LHCN-M2 (cell line): Measurements from ENCODE around the gene RBMS3. TPM values are rescaled to one million over a fixed set of nuclear protein-coding genes. Genes with fewer than 3 reads are reported as not detected.
A peak's percentile ranks its signal among the peaks of the same experiment; 100 is the strongest.
"Not testable (repeated sequence)": the region's sequence is repeated elsewhere in the genome, so short reads cannot be mapped to it uniquely, and the experiment has no call there.

Experiments
- DNase-seq: peaks from one replicate; pipeline ENCODE4 v3.0.0-alpha.2; 2012; ENCODE audit warnings: low read depth
- total RNA-seq: library from RNA; depleted of rRNA; stranded (reverse); fragments of >200 nt; gene quantifications from 2 replicates; pipeline ENCODE4 v1.2.3, GENCODE V29; 2014

Gene RBMS3
- total RNA-seq, 1 experiment from 2014 or later, result 13.8 TPM

GRCh38 chr3:29427266-29428103 is 146.6 kb downstream of the RBMS3 start:
- no peak for DNase-seq

GRCh38 chr3:29429055-29429679 is 148.3 kb downstream of the RBMS3 start:
- DNase-seq, result no peak

GRCh38 chr3:29430558-29430971 is 149.7 kb downstream of the RBMS3 start:
- peak; percentile 75 for DNase-seq

- no peak for DNase-seq
These were observed 155.9 kb downstream of the RBMS3 start for GRCh38 chr3:29436612-29437323.

GRCh38 chr3:29438580-29438979 is 157.7 kb downstream of the RBMS3 start:
- no peak for DNase-seq

- DNase-seq, result peak; percentile 75
These were observed 159.8 kb downstream of the RBMS3 start for GRCh38 chr3:29440413-29441305.

- DNase-seq, result peak; percentile 39
These were observed 160.6 kb downstream of the RBMS3 start for GRCh38 chr3:29441422-29441821.

- no peak for DNase-seq
These were observed 167.2 kb downstream of the RBMS3 start for GRCh38 chr3:29447946-29448627.

GRCh38 chr3:29451920-29452319 is 171.0 kb downstream of the RBMS3 start:
- no peak for DNase-seq

- no peak for DNase-seq
These were observed 172.0 kb downstream of the RBMS3 start for GRCh38 chr3:29452934-29453283.

- DNase-seq, result no peak
These were observed 172.6 kb downstream of the RBMS3 start for GRCh38 chr3:29453284-29454001.

GRCh38 chr3:29454161-29454611 is 173.3 kb downstream of the RBMS3 start:
- no peak for DNase-seq

- no peak for DNase-seq
These were observed 176.0 kb downstream of the RBMS3 start for GRCh38 chr3:29456901-29457300.

GRCh38 chr3:29463304-29463703 is 182.4 kb downstream of the RBMS3 start:
- DNase-seq, result peak; percentile 68

GRCh38 chr3:29465836-29466235 is 185.0 kb downstream of the RBMS3 start:
- DNase-seq, result peak; percentile 94

- DNase-seq, result no peak
These were observed 185.6 kb downstream of the RBMS3 start for GRCh38 chr3:29466442-29466841.

- no peak for DNase-seq
These were observed 187.3 kb downstream of the RBMS3 start for GRCh38 chr3:29468187-29468586.

- not testable (repeated sequence) for DNase-seq
These were observed 192.8 kb downstream of the RBMS3 start for GRCh38 chr3:29473481-29474170.

- no peak for DNase-seq
These were observed 194.5 kb downstream of the RBMS3 start for GRCh38 chr3:29475305-29475840.
